Measurements from ENCODE around the gene CRADD.
"Not testable (repeated sequence)": the region's sequence is repeated elsewhere in the genome, so short reads cannot be mapped to it uniquely, and the experiment has no call there.

DNA sequence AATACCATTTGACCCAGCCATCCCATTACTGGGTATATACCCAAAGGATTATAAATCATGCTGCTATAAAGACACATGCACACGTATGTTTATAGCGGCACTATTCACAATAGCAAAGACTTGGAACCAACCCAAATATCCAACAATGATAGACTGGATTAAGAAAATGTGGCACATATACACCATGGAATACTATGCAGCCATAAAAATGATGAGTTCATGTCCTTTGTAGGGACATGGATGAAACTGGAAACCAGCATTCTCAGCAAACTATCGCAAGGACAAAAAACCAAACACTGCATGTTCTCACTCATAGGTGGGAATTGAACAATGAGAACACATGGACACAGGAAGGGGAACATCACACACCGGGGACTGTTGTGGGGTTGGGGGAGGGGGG is 104.8 kb downstream of the CRADD start:
- TF ChIP-seq, protein P1, sequence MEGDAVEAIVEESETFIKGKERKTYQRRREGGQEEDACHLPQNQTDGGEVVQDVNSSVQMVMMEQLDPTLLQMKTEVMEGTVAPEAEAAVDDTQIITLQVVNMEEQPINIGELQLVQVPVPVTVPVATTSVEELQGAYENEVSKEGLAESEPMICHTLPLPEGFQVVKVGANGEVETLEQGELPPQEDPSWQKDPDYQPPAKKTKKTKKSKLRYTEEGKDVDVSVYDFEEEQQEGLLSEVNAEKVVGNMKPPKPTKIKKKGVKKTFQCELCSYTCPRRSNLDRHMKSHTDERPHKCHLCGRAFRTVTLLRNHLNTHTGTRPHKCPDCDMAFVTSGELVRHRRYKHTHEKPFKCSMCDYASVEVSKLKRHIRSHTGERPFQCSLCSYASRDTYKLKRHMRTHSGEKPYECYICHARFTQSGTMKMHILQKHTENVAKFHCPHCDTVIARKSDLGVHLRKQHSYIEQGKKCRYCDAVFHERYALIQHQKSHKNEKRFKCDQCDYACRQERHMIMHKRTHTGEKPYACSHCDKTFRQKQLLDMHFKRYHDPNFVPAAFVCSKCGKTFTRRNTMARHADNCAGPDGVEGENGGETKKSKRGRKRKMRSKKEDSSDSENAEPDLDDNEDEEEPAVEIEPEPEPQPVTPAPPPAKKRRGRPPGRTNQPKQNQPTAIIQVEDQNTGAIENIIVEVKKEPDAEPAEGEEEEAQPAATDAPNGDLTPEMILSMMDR (IDR thresholded peaks at IDR 0.05) = not testable (repeated sequence)
- TF ChIP-seq POLR2A (IDR thresholded peaks at IDR 0.05) = not testable (repeated sequence)

All from body of pancreas (tissue), 4 donors.